ENCODE data around the gene KRT76. TPM values are rescaled to one million over a fixed set of nuclear protein-coding genes. Genes with fewer than 3 reads are reported as not detected.

The KRT76 gene
- total RNA-seq, 1 experiment from 2014 or later = not detected

DNA sequence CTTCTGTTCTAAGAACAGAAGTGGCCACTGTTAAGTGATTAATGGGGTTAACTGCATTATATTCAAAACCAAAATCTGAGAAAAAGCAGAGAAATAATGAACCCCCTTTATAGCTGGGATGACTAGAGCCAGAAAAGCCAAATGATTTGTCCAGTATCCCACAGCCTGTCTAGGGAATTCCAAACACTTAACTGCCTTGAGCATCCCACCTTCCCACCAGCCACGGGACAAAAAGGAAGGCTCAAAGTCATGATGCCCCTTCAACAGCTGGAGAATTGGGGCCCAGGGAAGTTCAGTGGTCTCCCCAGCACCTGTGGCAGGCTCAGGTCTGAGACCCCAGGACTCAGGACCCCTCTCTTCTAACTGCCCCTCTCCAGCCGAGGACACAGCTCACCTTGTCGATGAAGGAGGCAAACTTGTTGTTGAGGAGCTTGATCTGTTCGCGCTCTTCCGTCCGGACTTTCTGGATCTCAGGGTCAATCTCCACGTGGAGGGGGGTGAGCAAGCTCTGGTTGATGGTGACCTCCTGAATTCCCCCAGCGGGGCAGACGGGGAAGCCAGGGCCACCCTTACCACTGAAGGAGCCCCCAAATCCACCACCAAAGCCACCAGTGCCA is 36.2 kb upstream of the KRT76 start:
- no peak for DNase-seq (ENCODE audit: low spot score)

GRCh38 chr12:52812749-52813148 is 35.6 kb upstream of the KRT76 start:
- no peak for DNase-seq (ENCODE audit: low spot score)

GRCh38 chr12:52812073-52812400 is 34.9 kb upstream of the KRT76 start:
- DNase-seq (ENCODE audit: low spot score) = no peak

- DNase-seq (ENCODE audit: low spot score) = no peak
Observed at GRCh38 chr12:52811191-52812072, 34.3 kb upstream of the KRT76 start.

- no peak for DNase-seq (ENCODE audit: low spot score)
Observed at GRCh38 chr12:52810554-52810953, 33.4 kb upstream of the KRT76 start.

DNA sequence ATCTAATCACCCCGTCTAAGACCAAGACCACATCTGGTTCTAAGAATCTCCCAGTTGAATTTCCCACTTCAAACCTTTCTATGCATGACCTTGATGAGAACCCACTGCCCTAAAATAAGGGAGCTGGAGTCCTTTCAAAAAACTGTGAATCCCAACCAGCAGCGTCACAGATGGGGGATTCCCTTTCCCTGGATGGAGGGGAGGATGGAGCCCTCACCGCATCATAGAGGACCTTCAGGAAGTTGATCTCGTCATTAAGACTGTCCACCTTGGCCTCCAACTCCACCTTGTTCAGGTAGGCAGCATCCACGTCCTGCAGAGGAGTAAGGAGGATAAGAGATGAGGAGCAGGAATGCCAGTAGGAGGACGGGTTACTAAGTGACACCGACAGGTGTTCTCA is 32.0 kb upstream of the KRT76 start:
- no peak for DNase-seq (ENCODE audit: low spot score)

DNA sequence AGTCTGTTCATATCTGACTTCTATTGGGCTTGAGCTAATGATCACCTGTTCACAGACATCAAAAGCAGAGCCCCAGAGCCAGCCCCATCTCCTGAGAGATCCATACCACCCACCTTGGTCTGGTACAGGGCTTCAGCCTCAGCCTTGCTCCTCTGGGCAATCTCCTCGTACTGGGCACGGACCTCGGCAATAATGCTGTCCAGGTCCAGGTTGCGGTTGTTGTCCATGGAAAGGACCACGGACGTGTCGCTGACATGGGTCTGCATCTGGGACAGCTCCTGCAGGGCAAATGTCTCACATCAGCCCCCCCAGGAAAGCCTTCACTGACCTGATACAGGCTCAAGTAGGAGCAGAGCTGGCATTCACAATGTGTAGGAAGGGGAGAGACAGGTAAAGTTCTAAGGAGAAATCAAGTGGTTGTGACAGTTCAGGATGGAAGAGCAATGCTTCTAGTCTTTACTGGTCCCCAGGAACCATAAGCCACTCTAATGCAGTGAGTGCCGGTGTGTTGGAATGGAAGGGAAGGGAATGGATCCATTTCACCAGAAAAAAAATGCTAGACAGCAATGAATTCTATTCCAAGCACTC is 31.5 kb upstream of the KRT76 start:
- DNase-seq (ENCODE audit: low spot score) = no peak

DNA sequence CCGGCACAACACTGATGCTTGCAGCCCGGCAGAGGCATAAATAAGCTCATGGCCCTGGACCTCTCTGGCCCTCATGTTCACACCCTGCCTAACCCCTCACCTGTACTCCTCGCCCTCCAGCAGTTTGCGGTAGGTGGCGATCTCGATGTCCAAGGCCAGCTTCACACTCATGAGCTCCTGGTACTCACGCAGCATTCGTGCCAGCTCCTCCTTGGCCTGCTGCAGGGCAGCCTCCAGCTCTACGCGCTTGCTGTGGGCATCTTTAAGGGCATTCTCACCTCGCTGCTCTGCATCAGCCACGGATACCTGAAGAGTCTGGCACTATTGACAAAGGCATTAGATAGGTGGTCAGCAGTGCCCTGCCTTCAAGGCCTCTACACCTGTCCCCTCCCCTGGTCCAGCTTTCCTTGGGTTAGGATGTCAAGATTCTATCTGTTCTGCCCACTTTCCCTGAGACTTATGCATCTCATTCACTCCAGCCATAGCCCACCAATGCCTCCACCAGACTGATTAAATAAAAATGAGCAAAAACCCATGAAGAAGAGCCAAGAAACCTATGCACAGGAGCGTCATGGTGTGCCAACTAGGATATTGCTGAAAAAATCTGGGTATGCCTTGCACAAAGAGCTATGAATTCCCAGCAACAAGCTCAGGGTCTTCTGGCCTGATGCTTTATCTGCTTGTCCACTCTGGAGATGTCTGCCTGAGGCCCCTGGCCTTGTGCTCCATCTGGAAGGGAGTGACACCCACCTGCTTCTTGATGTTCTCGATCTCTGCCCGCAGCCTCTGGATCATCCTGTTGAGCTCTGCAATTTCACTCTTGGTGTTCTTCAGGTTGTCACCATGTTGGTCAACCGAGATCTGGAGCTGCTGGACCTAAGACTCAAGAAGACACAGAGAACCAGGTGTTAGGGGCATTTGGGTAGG is 30.7 kb upstream of the KRT76 start:
- no peak for DNase-seq (ENCODE audit: low spot score)

GRCh38 chr12:52806821-52807543 is 29.8 kb upstream of the KRT76 start:
- DNase-seq (ENCODE audit: low spot score) = no peak

DNA sequence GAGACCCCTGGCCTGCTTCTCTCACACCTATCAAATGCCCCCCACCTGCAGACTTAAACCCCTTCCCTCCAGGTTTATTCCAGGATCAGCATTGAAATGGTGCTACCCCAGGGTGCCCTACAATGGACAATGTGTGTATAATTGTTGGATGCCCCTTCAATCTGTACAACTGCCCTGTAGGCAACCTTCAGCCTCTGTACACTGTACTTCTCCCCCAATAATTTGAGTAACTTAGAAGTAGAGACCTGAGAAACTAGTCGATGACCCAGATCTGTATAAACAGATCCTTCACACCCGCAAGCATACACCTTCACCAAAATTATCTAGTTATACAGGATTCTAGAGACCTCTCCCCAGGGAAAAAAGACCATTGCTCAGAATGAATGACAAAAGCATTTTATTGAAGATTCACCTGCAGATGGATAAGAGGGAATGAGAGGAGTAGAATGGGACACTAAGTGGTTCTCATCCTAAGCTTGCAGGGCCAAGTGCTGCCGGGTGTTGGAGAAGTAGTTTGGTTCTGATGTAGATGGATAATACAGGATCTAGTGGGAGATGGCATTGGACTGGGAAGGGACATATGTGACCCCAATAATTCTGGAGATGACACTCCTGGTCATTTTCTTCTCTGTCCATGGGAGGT is 29.1 kb upstream of the KRT76 start:
- no peak for DNase-seq (ENCODE audit: low spot score)

DNA sequence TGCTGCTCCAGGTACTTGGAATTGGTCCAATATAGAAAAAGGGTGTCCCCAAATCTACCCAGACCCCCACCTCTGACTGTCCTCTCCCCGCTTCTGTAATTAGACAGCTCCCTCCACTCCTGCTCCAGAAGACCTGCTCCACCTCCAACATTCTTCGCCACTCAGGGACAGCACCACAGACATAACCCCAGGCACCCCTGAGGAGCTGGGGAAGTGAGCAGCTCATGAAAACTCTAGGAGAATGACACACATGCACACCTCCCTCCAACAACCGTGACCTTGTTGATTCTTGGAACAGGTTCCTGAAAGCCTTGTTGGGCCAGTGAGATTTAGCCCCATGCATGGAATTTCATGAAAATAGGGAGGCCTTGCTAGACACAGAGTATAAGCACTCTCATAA is 28.6 kb upstream of the KRT76 start:
- DNase-seq (ENCODE audit: low spot score) = no peak

GRCh38 chr12:52805000-52805399 is 27.9 kb upstream of the KRT76 start:
- no peak for DNase-seq (ENCODE audit: low spot score)

- DNase-seq (ENCODE audit: low spot score) = no peak
Observed at GRCh38 chr12:52802442-52802841, 25.3 kb upstream of the KRT76 start.

DNA sequence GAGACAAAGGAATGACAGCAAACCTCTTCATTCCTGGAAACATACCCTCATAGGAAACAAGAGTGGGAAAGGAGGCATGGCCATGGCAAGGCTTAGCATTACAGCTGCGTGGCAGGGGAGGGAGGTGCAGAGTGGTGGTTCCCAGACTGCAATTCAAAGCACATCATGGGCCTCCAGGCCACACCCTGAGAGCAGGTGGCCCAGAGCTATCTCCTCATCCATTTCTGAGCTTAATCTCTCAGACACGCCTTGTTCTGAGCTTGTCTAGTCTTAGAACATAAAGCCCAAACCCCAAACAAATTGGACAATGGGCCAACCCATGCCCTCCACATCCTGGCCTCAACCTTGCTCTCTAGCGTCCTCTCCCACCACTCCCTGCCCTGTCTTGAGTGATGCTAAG is 24.6 kb upstream of the KRT76 start:
- no peak for DNase-seq (ENCODE audit: low spot score)

DNA sequence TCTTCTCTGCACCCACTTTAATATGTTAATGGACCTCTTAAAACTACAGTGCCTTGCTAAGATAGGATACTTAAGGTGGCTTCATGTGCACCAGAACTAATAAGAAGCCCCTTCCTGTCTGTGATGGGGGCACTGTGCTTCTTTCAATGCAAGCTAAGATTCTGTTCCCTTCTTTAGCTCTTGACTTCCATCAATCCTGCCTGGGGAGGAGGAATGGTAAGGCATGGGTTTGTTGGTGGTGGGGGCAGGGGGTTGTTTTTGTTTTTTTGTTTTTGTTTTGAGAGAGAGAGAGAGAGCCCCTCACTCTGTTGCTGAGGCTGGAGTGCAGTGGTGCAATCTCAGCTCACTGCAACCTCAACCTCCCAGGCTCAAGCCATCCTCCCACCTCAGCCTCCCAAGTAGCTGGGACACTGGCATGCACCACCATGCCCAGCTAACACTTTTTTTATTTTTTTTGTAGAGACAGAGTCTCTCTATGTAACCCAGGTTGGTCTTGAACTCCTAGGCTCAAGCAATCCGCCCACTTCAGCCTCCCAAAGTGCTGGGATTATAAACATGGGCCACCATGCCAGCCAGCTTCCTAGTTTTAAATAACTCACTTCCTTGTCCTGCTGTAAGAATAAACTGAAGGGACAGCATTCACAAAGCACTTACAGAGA is 23.2 kb upstream of the KRT76 start:
- DNase-seq (ENCODE audit: low spot score) = no peak

GRCh38 chr12:52799505-52800211 is 22.5 kb upstream of the KRT76 start:
- DNase-seq (ENCODE audit: low spot score) = no peak

- peak; percentile 23 for DNase-seq (ENCODE audit: low spot score)
Observed at GRCh38 chr12:52798671-52799504, 21.7 kb upstream of the KRT76 start.

GRCh38 chr12:52798003-52798670 is 21.0 kb upstream of the KRT76 start:
- no peak for DNase-seq (ENCODE audit: low spot score)

Measured in HT-29 (cell line).